GM23338 (cell line): ENCODE measurements around the gene ZNF662.

ENCODE experiments used
- CTCF ChIP-seq, 2 experiments: fragments of 200-600 bp in 1 of 2; sonication (generic) in 1 of 2; conservative IDR thresholded peaks; 2 replicates each; pipeline versions ENCODE4 v1.5.1 to v1.6.1; 2016 to 2017; ENCODE audit warnings: antibody characterized with exemption in 2 of 2, low read depth in 2 of 2, mild to moderate bottlenecking in 2 of 2, moderate library complexity in 1 of 2
- ETS1 ChIP-seq: IDR thresholded peaks from 2 replicates; pipeline ENCODE4 v1.6.1; 2016; ENCODE audit warnings: antibody characterized with exemption

DNA sequence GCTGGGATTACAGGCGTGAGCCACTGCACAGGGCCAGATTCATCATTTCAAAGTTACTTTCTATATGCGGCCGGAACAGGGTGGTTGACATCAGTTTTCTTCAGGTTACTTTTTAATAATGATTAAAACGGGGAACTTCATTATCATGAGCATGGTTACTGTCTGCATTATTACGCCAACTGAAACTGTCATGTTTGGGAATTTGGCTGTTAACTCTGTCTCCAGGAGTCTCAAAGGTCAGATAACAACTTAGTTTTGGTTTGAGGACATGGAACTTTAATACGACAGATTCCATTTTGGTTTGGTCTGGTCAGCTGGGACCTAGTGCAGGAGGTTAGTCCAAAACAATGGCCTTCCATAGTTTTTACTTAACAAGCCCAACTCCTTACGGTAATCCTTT is 38.8 kb upstream of the ZNF662 start:
- TF ChIP-seq ETS1 = no peak
- no peak for TF ChIP-seq CTCF (conservative IDR thresholded peaks at IDR 0.05; ENCODE audit: low read depth in 2 of 2)
